GM12874 (cell line): Measurements from ENCODE around the gene EHD3.

Experiments
- CTCF ChIP-seq: IDR thresholded peaks from 2 replicates; pipeline ENCODE4 v1.5.1; 2011; ENCODE audit warnings: low read depth, mild to moderate bottlenecking, control low read depth, low read length, moderate library complexity; ENCODE audit not compliant: insufficient read depth

Gene EHD3

GRCh38 chr2:31221544-31221943 is 12.4 kb upstream of the EHD3 start:
- no peak for TF ChIP-seq CTCF

- no peak for TF ChIP-seq CTCF
These were observed 11.9 kb upstream of the EHD3 start for GRCh38 chr2:31222071-31222470.

- no peak for TF ChIP-seq CTCF
These were observed 10.9 kb upstream of the EHD3 start for GRCh38 chr2:31223026-31223425.

- TF ChIP-seq CTCF: no peak
These were observed 10.2 kb upstream of the EHD3 start for GRCh38 chr2:31223749-31224148.

GRCh38 chr2:31226266-31226665 is 7.7 kb upstream of the EHD3 start:
- TF ChIP-seq CTCF: no peak

- TF ChIP-seq CTCF: no peak
These were observed 6.8 kb upstream of the EHD3 start for GRCh38 chr2:31227110-31227509.

GRCh38 chr2:31227711-31228125 is 6.2 kb upstream of the EHD3 start:
- no peak for TF ChIP-seq CTCF

- TF ChIP-seq CTCF: no peak
These were observed 5.2 kb upstream of the EHD3 start for GRCh38 chr2:31228717-31229116.
